Kidney capillary endothelial cell (primary cell): ENCODE results near the gene CCDC201.
"Not testable (repeated sequence)": the region's sequence is repeated elsewhere in the genome, so short reads cannot be mapped to it uniquely, and the experiment has no call there.

Source experiments
- DNase-seq: peaks from one replicate; pipeline ENCODE4 v3.0.0-alpha.2; 2018; ENCODE audit warnings: low spot score

The CCDC201 gene

GRCh38 chr7:45874408-45875131, 1.7 kb upstream of the CCDC201 start:
- peak; percentile 92 for DNase-seq

GRCh38 chr7:45873355-45873754, 473 bp upstream of the CCDC201 start:
- no peak for DNase-seq

GRCh38 chr7:45872116-45873034, 507 bp downstream of the CCDC201 start:
- DNase-seq = no peak

- DNase-seq = no peak
Measured at GRCh38 chr7:45869426-45869825, 3.5 kb downstream of the CCDC201 start.

GRCh38 chr7:45867471-45867870, 5.4 kb downstream of the CCDC201 start:
- no peak for DNase-seq

- DNase-seq = no peak
Measured at GRCh38 chr7:45865594-45866410, 7.1 kb downstream of the CCDC201 start.

GRCh38 chr7:45863715-45864114, 9.2 kb downstream of the CCDC201 start:
- DNase-seq = no peak

- not testable (repeated sequence) for DNase-seq
Measured at GRCh38 chr7:45856888-45857287, 16.0 kb downstream of the CCDC201 start.

- DNase-seq = not testable (repeated sequence)
Measured at GRCh38 chr7:45855680-45856079, 17.2 kb downstream of the CCDC201 start.

GRCh38 chr7:45853491-45853890, 19.4 kb downstream of the CCDC201 start:
- not testable (repeated sequence) for DNase-seq

- not testable (repeated sequence) for DNase-seq
Measured at GRCh38 chr7:45852984-45853383, 19.9 kb downstream of the CCDC201 start.

- not testable (repeated sequence) for DNase-seq
Measured at GRCh38 chr7:45848734-45849133, 24.1 kb downstream of the CCDC201 start.

GRCh38 chr7:45846536-45846935, 26.3 kb downstream of the CCDC201 start:
- DNase-seq = not testable (repeated sequence)

- not testable (repeated sequence) for DNase-seq
Measured at GRCh38 chr7:45841926-45842717, 30.8 kb downstream of the CCDC201 start.

GRCh38 chr7:45838852-45839251, 34.0 kb downstream of the CCDC201 start:
- not testable (repeated sequence) for DNase-seq

- not testable (repeated sequence) for DNase-seq
Measured at GRCh38 chr7:45832433-45833177, 40.3 kb downstream of the CCDC201 start.

GRCh38 chr7:45829846-45830245, 43.0 kb downstream of the CCDC201 start:
- DNase-seq = not testable (repeated sequence)

- DNase-seq = not testable (repeated sequence)
Measured at GRCh38 chr7:45827731-45828130, 45.2 kb downstream of the CCDC201 start.

- not testable (repeated sequence) for DNase-seq
Measured at GRCh38 chr7:45826550-45826949, 46.3 kb downstream of the CCDC201 start.

- DNase-seq = not testable (repeated sequence)
Measured at GRCh38 chr7:45818763-45819162, 54.1 kb downstream of the CCDC201 start.
